ENCODE results near the gene KCNA10. TPM values are rescaled to one million over a fixed set of nuclear protein-coding genes. Genes with fewer than 3 reads are reported as not detected.

The KCNA10 gene
- total RNA-seq, 1 experiment from 2014 or later, result not detected

DNA sequence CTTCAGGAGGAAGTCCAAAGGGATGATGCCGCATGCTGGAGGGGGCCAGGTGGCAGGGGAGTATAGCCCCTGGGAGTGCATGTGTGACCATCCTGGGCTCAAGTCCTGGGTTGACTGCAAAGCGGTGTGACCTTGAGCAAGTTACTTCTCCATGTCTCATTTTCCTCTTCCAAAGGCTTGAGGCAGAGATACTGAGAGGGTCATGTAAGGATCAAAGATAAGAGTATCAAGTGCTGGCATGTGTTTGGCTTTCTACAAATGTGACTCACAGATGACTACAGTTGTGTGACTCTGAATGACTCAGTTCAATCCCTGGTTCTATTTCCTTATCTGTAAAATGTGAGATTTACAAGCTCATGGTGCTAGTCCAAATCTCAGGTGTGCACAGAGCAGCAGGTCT lies 41.9 kb downstream of the KCNA10 start (continued):
- TF ChIP-seq ZNF425 (CRISPR knock-in tag; conservative IDR thresholded peaks at IDR 0.05) (no peak), ATF1 (CRISPR knock-in tag; IDR thresholded peaks at IDR 0.05) (no peak), SMAD4 (CRISPR knock-in tag; IDR thresholded peaks at IDR 0.05) (no peak), ZNF232 (CRISPR knock-in tag; IDR thresholded peaks at IDR 0.05) (no peak), CDX4 (CRISPR knock-in tag; IDR thresholded peaks at IDR 0.05; ENCODE audit: borderline replicate concordance) (no peak)

DNA sequence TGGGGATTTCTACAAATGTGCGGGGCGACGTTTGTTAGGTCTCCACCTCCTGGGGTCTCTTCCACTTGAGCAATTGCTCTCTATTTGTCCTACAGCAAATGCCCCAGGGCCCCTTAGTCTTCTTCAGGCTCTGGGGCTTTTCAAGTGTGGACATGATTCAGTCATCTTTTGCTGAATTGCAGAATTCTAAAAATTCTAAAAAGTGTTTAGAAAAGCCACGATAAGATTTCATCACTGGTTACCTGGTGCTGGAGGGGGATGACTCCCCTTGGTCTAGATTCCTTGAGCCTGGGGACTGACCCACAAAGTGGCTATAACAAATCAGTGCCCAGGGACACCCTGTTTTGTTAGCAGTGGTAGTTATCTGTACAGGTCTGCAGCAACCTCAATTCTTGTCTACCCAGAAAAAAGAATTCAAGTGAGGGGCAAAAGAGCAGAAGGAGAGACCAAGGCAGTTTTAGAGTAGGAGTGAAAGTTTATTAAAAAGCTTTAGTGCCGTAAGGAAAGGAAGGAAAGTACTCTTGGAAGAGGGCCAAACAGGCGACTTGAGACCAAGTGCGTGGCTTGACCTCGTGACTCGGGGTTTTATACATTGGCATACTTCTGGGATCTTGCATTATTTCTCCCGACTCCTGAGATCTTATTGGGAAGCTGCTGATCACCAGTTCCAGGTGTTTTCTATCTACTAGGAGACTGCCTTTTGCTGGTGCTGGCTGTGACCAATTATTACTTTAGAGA lies 42.8 kb downstream of the KCNA10 start:
- Mint-ChIP-seq H3K36me3 (no peaks in the 10 kb centered on the region), H3K9me3 (no peaks in the 10 kb centered on the region), H3K4me3 (no peak overlapping the region), H3K27me3 (ENCODE audit: low read depth) (no peaks in the 10 kb centered on the region; the same call in 1 of the 2 replicates), H3K27ac (no peak overlapping the region), H3K4me1 (peaks cover 19% of the 10 kb centered on the region)
- TF ChIP-seq RELA (CRISPR knock-in tag; IDR thresholded peaks at IDR 0.05; ENCODE audit: borderline replicate concordance) (no peak), NFATC4 (CRISPR knock-in tag; IDR thresholded peaks at IDR 0.05) (no peak), KAT7 (CRISPR knock-in tag; IDR thresholded peaks at IDR 0.05; ENCODE audit: borderline replicate concordance) (no peak), ZNF512 (CRISPR knock-in tag; IDR thresholded peaks at IDR 0.05; ENCODE audit: borderline replicate concordance) (no peak), FOXP4 (CRISPR knock-in tag; IDR thresholded peaks at IDR 0.05) (no peak), EMX1 (CRISPR knock-in tag; IDR thresholded peaks at IDR 0.05) (no peak), RORB (CRISPR knock-in tag; IDR thresholded peaks at IDR 0.05) (no peak), ETV6 (CRISPR knock-in tag; IDR thresholded peaks at IDR 0.05) (no peak), ZNF396 (CRISPR knock-in tag; IDR thresholded peaks at IDR 0.05; ENCODE audit: borderline replicate concordance) (no peak), CBFB (CRISPR knock-in tag; IDR thresholded peaks at IDR 0.05; ENCODE audit: low read depth) (no peak)
- TF ChIP-seq, protein P1, sequence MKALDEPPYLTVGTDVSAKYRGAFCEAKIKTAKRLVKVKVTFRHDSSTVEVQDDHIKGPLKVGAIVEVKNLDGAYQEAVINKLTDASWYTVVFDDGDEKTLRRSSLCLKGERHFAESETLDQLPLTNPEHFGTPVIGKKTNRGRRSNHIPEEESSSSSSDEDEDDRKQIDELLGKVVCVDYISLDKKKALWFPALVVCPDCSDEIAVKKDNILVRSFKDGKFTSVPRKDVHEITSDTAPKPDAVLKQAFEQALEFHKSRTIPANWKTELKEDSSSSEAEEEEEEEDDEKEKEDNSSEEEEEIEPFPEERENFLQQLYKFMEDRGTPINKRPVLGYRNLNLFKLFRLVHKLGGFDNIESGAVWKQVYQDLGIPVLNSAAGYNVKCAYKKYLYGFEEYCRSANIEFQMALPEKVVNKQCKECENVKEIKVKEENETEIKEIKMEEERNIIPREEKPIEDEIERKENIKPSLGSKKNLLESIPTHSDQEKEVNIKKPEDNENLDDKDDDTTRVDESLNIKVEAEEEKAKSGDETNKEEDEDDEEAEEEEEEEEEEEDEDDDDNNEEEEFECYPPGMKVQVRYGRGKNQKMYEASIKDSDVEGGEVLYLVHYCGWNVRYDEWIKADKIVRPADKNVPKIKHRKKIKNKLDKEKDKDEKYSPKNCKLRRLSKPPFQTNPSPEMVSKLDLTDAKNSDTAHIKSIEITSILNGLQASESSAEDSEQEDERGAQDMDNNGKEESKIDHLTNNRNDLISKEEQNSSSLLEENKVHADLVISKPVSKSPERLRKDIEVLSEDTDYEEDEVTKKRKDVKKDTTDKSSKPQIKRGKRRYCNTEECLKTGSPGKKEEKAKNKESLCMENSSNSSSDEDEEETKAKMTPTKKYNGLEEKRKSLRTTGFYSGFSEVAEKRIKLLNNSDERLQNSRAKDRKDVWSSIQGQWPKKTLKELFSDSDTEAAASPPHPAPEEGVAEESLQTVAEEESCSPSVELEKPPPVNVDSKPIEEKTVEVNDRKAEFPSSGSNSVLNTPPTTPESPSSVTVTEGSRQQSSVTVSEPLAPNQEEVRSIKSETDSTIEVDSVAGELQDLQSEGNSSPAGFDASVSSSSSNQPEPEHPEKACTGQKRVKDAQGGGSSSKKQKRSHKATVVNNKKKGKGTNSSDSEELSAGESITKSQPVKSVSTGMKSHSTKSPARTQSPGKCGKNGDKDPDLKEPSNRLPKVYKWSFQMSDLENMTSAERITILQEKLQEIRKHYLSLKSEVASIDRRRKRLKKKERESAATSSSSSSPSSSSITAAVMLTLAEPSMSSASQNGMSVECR (CRISPR knock-in tag; IDR thresholded peaks at IDR 0.05; ENCODE audit: borderline replicate concordance), result no peak
- TF ChIP-seq, protein P2, sequence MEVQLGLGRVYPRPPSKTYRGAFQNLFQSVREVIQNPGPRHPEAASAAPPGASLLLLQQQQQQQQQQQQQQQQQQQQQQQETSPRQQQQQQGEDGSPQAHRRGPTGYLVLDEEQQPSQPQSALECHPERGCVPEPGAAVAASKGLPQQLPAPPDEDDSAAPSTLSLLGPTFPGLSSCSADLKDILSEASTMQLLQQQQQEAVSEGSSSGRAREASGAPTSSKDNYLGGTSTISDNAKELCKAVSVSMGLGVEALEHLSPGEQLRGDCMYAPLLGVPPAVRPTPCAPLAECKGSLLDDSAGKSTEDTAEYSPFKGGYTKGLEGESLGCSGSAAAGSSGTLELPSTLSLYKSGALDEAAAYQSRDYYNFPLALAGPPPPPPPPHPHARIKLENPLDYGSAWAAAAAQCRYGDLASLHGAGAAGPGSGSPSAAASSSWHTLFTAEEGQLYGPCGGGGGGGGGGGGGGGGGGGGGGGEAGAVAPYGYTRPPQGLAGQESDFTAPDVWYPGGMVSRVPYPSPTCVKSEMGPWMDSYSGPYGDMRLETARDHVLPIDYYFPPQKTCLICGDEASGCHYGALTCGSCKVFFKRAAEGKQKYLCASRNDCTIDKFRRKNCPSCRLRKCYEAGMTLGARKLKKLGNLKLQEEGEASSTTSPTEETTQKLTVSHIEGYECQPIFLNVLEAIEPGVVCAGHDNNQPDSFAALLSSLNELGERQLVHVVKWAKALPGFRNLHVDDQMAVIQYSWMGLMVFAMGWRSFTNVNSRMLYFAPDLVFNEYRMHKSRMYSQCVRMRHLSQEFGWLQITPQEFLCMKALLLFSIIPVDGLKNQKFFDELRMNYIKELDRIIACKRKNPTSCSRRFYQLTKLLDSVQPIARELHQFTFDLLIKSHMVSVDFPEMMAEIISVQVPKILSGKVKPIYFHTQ (CRISPR knock-in tag; IDR thresholded peaks at IDR 0.05), result no peak
- ChIA-PET POLR2A (no interaction called here), CTCF (interaction anchor here (1.0 to 3.4 kb wide), 8 partner anchors 10 to 279 kb away, joined by 3 to 43 read pairs (median 8); no protein-coding TSS in a partner anchor)
- DNase-seq (ENCODE audit: low spot score) (no peak), ATAC-seq (no peak)

All from WTC11 (cell line).